GM21515 (cell line): Measurements from ENCODE around the gene ASTN2.

Experiments used
- ATAC-seq: cut with Tn5 transposase; IDR thresholded peaks from one replicate; pipeline ENCODE4 v1.9.1; 2021; ENCODE audit not compliant: unreplicated experiment

ASTN2 gene

DNA sequence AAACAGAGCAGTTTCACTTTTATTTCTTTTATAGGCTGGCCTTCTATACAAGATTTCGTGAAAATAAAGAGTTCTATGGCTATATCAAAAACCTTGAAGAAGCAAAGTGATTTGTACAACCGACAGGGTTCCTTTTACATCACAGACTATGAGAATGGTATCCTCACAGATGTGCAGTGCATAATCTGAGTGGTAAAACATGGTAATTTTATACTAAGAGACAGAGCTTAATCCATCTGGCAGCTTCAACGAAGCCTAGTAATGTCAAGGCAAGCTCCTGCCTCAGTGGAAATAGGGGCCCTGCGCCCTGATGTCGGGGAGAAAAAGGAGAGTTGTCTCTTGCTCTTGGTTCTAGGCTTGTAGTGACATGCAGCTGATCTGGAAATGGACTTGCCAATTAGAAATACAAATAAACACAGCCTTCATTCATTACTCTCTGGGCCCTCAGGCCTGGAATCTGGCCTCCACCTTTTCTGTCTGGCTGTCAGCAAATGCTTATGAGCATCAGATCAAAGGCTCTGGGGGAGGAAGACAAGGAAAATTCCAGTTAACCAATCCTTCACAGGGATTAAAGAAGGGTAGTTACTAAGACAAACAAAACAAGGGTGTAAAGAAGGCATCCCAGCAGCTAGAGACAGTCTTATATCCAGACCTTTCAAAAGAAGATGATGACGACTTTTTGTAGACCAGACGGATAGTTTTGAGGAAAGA lies 761.4 kb downstream of the ASTN2 start:
- no peak for ATAC-seq

DNA sequence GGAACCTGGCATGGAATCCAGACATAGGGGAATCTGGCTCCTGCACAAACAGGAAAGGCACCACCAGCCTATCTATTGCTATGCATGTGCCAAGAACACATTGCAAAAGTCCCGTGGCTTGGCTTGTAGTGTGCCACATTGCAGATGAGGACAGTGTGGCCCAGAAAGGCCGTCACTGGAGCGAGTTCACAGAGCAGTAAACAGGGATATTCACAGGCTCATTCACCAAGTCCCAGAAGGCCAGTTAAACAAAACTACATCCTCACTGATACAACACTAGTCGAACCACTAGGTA lies 767.4 kb downstream of the ASTN2 start:
- ATAC-seq = no peak

DNA sequence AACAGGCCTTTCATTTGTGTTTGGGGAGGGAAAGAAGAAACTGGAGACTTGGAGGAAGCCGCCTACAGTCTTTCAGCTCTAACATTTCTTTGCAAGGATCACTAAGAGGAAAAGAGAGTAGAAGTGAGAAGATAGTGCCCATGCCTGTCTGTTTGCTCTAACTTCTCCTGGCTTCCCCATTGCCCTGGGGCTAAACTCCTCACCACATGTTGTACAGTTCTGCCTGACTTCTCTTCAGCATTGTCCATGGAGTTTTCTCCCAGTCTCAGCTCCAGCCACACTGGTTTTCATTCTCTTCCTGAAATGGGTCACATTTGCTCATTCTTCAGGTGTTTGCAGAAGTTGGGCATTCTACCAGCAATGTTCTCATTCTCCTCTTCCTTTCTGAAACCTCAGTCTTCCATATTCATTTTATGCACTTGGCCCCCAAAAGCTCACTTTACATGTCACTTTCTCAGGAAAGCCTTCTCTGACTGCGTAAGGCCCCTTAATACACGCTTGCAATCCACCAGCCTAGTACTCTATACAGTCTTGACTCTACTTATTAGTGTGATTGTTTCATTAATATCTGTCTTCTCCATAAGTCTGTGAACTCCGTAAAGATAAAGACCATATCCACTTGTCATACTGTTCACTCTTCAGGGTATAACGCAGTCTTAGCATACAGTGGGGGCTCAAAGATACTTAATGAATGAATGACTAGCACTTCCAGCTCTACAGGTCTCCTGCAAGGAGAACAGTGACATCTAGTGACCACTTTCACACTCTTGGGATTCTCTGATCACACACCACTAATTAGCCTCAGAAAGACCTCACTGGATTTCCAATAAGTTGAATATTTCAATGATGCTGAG lies 768.0 kb downstream of the ASTN2 start:
- ATAC-seq = no peak

DNA sequence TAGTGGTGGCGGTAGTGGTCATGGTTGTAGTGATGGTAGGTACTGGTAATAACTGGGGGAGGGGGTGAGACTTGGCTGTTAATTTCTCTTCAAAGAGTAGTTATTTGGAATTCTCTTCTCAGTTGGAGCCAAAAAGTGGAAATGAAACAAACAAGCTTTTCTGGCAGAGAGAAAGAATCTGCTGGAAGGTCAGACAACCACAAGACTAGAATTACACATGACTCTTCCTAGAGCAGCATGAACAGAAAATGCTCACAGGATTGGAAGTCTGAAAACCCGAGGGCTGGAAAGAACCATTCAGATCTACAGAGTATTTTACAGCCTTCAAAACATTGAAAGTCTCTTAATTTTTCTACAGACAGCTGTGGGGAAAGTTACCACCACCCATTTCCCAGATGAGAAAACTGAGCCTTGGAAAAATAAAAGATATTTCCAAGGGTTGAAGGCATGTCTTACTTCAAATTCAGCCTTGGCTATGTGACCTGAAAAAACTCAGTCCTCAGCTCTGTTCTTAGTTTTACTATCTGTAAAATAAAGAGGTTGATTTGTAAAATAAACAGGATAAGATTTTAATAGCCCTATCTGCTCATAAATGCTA lies 770.7 kb downstream of the ASTN2 start:
- ATAC-seq = no peak

DNA sequence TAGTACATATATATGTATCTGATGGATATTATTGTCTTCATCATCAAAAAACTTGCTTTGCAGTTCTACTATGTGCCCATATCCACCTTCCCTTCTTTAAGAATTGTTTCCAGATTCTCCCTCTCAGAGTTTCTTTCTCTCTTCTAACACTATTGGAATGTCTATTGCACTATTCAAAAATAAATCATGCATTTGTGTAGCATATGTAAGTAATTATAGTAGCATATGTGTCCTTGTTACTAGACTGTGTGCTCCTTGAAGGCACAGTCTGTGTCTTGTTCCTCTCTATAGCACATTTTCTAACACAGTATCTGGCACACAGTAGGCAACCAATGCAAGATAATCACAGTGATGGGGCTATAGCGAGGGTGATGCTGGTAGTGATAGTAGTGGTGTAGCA lies 771.2 kb downstream of the ASTN2 start:
- no peak for ATAC-seq

DNA sequence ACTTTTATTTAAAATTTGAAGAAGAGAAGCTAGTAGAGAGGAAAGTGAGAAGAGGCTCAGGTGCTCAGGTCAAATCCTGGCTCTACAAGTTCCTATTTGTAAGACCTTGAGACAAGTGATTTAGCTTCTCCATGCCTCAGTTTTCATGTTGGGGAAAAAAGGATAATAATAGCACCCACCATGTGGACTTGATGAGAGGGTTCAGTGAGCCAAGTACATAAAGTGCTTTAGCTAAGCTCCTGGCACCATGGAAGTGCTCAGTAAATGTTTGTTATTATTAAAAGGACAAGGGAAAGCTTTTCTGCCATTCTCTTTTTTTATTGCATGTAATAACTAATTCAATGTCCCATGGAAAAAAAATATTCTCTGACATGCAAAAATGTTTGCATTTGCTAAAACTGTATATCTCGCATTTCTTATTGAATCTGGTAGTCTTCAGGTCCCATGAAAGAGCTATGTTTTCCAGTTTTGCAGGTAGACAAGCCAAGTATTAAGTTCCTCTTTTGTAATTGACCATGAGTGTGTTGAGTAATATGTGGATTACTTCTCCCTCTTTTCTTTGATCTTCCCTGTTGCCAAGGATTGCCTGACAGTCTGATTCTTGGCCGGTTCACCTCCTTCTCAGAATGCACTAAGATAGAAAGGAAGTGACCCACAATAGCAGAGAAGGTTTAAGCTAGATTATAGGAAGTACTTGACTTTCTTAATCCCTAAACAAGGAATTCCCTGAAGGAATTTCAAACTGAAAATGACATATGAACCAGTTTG lies 773.4 kb downstream of the ASTN2 start:
- ATAC-seq = no peak

DNA sequence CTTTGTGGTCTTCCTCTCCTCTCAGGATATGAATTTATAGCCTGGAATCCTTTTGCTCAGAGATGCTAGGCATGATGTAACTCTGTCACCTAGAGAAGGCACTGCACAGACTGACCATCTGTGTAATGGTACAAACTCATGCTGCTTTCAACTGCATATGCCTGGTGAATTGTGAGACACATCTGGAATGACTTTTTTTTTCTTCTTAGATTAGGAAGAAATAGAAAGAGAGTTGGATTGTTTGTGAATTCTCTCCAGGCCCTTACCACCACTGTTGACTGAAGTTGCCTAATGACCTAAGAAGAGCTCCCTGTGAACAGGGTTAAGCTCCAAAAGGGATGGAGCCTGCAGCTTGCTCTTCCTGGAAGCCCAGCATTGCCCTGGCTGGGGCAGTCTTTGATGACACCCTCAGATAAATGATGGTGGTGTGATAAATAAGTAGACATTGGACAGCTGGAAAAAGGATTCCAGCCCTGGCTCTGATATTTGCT lies 775.6 kb downstream of the ASTN2 start:
- no peak for ATAC-seq

DNA sequence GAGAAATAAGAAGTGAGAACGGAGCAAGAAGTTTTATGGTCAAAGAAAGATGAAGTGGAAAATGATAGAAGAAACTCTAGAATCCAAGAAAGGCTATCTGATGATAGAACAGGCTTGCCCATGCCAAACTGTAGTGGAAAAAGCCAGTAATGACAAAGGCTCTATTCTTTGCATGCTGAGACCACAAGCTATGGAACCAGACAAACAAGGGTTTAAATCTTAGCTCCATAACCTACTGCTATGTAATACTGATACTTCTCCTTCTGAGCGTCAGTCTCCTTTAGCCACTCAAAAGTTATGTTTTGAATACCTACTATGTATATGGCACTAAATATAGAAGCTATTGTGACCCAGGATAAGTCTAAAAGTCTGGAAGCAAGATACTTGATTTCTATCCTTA lies 778.9 kb downstream of the ASTN2 start:
- ATAC-seq = no peak

DNA sequence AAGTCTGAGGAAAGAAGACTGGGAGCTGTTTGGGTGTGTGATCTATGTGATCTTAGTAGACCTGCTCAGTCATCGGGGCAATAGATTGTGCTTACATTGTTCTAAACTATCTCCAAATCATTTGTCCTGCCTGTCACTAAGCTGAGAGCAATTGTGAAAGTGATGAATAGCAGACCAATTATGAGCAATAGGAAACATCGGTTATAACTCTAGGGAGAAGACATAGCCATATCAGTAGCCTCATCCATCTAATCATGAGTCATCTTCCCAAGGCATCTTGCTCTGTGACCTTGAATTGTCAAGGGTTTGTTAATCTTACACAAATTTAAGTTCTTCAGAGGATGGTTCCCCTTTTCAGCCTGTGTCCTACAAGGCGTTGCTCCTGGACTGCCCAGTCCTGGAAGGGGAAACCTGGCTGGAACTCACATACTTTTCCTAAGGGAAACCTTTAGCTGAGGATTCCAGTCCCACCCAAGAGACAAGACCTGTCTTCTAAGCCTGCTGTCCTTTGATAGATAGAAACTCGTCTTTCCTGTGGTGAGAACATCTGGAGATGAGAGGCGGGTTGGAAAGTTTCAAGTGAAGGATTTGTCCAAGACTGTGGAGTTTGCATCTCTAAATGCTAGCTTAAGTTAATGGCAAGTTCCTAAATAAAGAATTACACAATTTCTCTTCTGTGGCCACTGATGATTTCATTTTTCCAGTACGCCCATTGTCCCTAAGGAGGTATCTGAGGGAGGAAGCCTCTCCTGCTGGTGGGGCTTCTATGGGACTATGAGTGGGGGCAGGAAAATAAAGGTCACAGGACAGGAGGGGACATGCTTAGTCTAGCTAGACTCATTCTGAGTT lies 781.6 kb downstream of the ASTN2 start:
- ATAC-seq = no peak

DNA sequence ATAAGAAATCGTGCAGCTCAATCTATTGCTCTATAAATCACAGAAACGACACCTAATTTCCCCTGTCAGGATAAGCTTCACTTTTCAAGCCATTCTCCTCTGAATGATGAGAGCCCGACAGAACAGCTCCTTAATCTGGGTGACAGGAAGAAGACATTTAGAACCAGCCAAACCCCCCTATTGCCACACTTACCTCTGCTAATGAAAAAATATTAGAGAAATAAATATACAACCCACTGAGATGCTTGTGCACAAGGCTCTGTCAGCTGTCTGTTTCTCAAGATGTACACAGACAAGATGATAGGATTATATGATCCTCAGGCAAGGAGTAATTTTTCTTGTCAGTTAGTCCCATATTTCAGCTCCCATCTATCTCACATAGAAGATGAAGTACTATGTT lies 785.2 kb downstream of the ASTN2 start:
- ATAC-seq = no peak

DNA sequence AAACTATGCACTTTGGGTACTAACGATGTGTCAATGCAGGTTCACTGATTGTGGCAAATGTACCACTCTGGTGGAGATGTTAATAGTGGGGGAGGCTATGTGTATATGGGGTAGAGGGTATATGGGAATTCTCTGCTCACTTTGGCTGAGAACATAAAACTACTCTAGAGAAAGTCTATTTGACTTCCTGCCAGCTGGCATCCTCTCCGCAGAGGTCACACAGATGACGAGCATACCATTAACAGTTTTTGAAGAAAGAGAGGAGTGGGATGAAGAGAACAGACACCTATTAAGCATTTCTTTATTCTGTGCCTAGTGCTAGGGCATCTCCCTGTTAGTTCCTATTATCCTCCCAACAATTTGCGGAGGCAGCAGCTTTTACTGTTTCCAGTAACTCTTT lies 786.1 kb downstream of the ASTN2 start:
- ATAC-seq = no peak

DNA sequence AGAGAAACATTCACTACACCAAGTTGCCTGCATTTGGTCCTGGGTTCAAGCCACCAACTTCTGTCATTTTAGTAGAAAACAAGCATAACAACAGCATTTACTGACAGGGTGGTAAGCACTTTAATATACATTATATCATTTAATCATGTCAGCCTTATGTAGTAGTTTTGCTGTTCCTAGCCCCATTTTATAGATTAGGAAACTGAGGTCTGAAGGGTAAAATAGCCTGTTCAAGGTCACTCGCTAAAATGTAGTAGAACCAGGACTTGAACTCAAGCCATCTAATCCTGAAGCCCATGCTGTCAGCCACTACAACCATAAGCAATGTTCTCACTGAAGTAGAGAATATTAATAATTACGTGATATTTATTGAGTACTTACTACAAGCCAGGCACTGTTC lies 787.4 kb downstream of the ASTN2 start:
- ATAC-seq = no peak

DNA sequence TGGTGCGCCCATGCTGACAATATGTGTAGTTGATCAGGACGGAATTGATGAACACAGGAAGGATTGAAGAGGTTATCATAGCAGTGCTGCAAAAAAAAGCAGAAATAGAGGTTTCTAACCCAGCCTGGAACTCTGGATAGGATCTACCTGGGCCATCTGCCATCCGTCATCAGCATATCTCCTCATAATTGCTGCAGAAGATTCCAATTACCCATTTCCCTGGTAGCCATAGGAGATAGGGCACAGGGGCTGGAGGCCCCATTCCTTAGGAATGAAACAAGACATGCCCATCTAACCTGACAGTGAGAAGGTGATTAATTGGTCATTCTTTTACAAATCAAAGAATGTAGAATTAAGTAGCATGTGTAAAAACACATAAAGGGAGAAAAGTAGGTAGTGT lies 788.1 kb downstream of the ASTN2 start:
- no peak for ATAC-seq

DNA sequence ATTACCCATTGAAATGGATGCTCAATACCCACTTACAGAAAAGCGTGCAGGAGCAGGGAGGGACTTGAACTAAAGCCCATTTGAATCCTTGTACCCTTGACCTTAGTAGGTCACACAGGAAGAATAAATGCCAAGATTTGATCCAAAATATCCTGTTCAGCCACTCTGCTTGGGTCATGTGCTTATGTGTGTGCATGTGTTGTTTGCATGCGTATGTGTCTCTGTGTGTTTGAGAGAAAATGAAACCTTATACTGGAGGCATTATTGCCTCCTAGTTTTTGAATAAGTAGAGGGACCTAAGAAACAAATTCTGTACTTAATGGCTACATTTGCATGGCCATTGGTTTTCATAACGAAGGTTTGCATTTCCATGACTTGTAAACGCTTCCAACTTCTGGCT lies 791.1 kb downstream of the ASTN2 start:
- no peak for ATAC-seq

DNA sequence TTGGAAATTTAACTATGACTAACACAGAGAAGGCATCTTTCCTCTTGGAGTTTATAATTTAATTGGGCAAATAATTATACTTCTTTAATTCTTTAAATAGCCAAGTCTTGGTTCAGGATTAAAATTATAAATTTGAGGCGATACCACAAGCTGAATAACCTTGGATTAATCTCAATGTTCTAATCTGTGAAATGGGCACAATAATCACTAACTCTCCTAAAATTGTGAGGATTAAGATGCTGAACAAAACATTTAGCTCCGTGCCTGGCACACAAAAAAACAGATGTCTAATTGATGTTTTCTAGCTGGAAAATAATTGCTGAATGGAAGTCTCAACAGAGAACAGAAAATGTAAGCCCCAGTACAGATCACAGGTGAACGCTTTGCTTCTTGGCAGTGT lies 797.5 kb downstream of the ASTN2 start:
- ATAC-seq = no peak

DNA sequence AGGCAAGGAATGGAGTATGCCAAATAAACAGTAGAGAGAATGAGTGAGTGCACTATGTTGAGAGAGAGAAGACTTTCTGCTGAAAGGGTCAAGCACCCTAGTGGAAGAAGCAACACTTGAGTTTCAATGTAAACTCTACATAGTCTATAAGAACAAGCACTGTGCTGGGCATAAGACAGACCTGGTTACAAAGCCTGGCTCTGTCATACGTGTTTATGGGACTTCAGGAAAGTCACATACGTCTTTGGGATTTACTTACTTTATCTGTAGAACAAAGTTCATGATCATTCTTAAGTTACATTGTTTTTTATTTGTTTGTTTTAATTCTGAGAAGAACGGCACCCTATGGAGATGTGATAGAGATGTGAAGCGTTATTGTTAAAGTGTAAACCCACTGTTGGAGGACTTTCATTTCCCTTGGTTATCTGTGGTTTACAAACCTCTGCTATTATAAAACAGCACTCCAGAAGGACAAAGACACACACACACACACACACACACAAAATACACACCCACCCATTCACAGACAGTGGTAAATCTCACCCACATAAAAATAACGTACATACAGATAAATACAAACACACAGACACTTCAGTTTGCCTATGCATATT lies 798.4 kb downstream of the ASTN2 start:
- ATAC-seq = no peak

DNA sequence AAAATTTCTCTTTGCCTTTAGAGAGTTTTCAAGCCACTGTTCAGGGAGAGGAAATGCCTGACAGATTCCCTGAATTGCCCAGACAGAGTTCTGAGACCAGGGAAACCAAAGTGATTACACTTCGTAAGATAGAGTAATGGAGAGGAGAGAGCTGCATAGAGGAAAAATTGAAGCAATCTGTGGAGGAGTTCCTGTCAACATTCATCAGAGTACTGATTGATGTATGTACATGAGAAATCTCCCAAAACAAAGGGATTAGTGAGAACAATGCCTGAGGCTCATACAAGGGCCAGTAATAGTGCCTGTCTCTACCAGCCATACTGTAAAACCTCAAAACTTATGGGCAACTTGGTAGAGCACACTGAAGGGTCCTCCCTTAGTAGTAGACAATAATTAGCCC lies 806.8 kb downstream of the ASTN2 start:
- no peak for ATAC-seq

DNA sequence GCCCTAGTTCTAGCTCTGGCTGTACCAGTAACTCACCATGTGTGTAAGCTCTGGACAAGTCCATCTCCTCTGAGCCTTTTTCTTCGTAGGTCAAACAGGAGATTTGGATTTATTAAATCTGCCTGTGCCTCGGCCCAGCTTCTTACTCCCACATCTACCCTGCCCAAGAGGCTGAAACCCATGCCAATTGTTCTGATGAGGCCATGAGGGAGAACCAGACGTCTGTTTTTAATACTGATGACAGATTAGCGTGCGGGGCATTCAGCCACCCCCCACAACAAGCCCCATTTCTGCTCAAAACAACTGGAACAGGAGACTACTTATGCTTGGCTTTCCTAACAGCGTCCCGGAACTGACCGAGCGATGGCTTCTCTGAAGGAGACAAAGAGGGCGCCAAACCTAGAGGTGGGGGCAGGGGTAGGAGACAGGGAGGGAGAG lies 808.9 kb downstream of the ASTN2 start:
- no peak for ATAC-seq

DNA sequence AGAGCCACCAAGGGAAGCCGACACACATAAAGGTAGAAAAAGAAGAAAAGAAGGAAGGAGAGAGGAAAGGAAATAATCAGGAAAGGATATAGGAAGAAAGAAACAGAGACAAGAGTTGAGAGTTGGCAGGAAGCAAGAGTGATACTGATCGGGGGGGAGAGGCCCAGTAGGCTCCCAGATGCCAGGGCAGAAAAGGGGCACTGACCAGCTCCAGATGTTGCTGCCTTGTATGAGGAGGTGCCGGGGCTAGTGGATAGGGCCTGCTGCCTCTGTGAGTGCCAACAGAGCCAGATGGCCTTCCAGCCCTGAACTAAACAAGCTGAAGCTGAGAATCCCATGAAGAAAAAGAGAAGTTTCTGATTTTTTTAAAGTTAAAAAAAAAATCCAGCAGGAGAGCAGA lies 809.8 kb downstream of the ASTN2 start:
- ATAC-seq = no peak

DNA sequence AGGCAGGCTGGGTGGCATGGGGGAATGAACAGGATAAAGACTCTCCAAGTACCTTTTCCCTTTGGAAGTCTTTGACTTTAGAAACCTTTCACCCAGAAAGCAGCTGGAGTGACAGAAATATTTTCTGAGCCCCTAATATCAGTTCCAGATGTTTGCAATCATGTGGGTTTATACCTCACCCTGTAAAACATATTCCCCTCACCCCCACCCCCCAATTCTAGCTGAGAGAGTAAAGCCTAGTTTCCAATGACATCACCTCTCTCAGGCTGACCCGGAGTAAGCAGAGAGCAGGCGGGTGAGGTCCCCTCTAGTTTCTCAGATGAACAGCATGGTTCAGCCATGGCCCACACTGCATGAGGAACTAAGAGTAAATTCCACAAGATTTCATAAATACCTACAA lies 810.6 kb downstream of the ASTN2 start:
- ATAC-seq = no peak
